Panc1 (cell line): ENCODE measurements around the gene D2HGDH. TPM values are rescaled to one million over a fixed set of nuclear protein-coding genes. Genes with fewer than 3 reads are reported as not detected.
"Not testable (repeated sequence)": the region's sequence is repeated elsewhere in the genome, so short reads cannot be mapped to it uniquely, and the experiment has no call there.

ENCODE experiments used
- ATAC-seq: fragments of 200-7000 bp; cut with Tn5 transposase; 2 replicates; pipeline ENCODE4 v1.9.1; 2020; ENCODE audit warnings: mild to moderate bottlenecking, moderate library complexity
- BruUV-seq: library from RNA; stranded (reverse); fragments of 400-500 nt; replicated peaks from 2 replicates; lab custom pipeline; 2021; lab: Mats Ljungman, UMichigan
- CTCF ChIA-PET: fragments of 300-600 bp; sonication (Branson Sonifier 250); formaldehyde crosslinking; loops from one replicate; lab custom pipeline; 2022; ENCODE audit warnings: antibody characterized with exemption; lab: Charles Lee
- POLR2A ChIA-PET: fragments of 300-600 bp; sonication (Branson Sonifier 250); formaldehyde crosslinking; loops from one replicate; lab custom pipeline; 2022; ENCODE audit warnings: antibody characterized with exemption; lab: Charles Lee
- DNase-seq: peaks from one replicate; pipeline ENCODE4 v3.0.0-alpha.2; 2010; ENCODE audit warnings: low read depth, low spot score
- H3K27ac ChIP-seq: 2 replicates; pipeline ENCODE4 v1.5.1; 2011; ENCODE audit warnings: mild to moderate bottlenecking, low read length, inconsistent platforms
- H3K27me3 ChIP-seq: fragments of 200-500 bp; sonication (Bioruptor generic); 2 replicates; pipeline ENCODE4 v1.6.0; 2014; ENCODE audit warnings: low read length, inconsistent platforms; ENCODE audit not compliant: control insufficient read depth, insufficient read depth
- H3K36me3 ChIP-seq: fragments of 200-500 bp; sonication (Bioruptor generic); 2 replicates; pipeline ENCODE4 v1.5.1; 2014; ENCODE audit warnings: inconsistent platforms, mild to moderate bottlenecking, low read length, moderate library complexity; ENCODE audit not compliant: control insufficient read depth, insufficient read depth
- H3K4me1 ChIP-seq: 2 replicates; pipeline ENCODE4 v1.5.1; 2011; ENCODE audit warnings: inconsistent platforms, mild to moderate bottlenecking, low read length, moderate library complexity; ENCODE audit not compliant: control insufficient read depth, insufficient read depth
- H3K4me3 ChIP-seq, 2 experiments: 2 replicates each; pipeline ENCODE4 v1.5.1; 2011 to 2012; ENCODE audit warnings: low read depth in 2 of 2, low read length in 2 of 2, mild to moderate bottlenecking in 2 of 2, inconsistent platforms in 1 of 2, moderate library complexity in 1 of 2
- H3K9me3 ChIP-seq: fragments of 200-500 bp; sonication (Bioruptor generic); 2 replicates; pipeline ENCODE4 v1.5.1; 2014; ENCODE audit warnings: low read depth, mild to moderate bottlenecking, inconsistent platforms, low read length, moderate library complexity; ENCODE audit not compliant: control insufficient read depth, insufficient read depth
- POLR2AphosphoS5 ChIP-seq: IDR thresholded peaks from 2 replicates; pipeline ENCODE4 v1.6.1; 2012; ENCODE audit warnings: mild to moderate bottlenecking, low read depth, low read length, moderate library complexity
- SIN3A ChIP-seq: IDR thresholded peaks from 2 replicates; pipeline ENCODE4 v1.6.1; 2012; ENCODE audit warnings: low read depth, mild to moderate bottlenecking, low read length, moderate library complexity, borderline replicate concordance; ENCODE audit not compliant: insufficient read depth
- TCF7L2 ChIP-seq: IDR thresholded peaks from 2 replicates; pipeline ENCODE4 v1.6.1; 2011; ENCODE audit warnings: mild to moderate bottlenecking, low read depth, low read length, inconsistent platforms
- in situ Hi-C: cut with HindIII; loops from 2 replicates; pipeline ENCODE4 v1.10.0; 2016; ENCODE audit warnings: low sequenced_read_pairs, low pct_unique_long_range_greater_than_20kb
- intact Hi-C: fragments of 100-400 bp; cut with micrococcal nuclease; formaldehyde crosslinking; loops from one replicate; pipeline ENCODE4 v1.10.0; 2022; ENCODE audit not compliant: unreplicated experiment
- total RNA-seq: library from RNA; stranded (reverse); gene quantifications from one replicate; pipeline ENCODE4 v1.2.1, GENCODE V29; 2021; ENCODE audit not compliant: unreplicated experiment
- TF ChIP-seq, protein P1 (sequence below), 2 experiments: IDR thresholded peaks; 2 replicates each; pipeline ENCODE4 v1.6.1; 2011 to 2012; ENCODE audit warnings: low read depth in 2 of 2, control low read depth in 1 of 2, low read length in 1 of 2, mild to moderate bottlenecking in 1 of 2, moderate library complexity in 1 of 2; ENCODE audit not compliant: insufficient read depth in 1 of 2
- TF ChIP-seq, protein P2 (sequence below): fragments of 450-650 bp; IDR thresholded peaks from 2 replicates; pipeline ENCODE4 v1.5.1; 2017; ENCODE audit warnings: mild to moderate bottlenecking

Gene D2HGDH
- total RNA-seq, 1 experiment from 2014 or later = 53.0 TPM

DNA sequence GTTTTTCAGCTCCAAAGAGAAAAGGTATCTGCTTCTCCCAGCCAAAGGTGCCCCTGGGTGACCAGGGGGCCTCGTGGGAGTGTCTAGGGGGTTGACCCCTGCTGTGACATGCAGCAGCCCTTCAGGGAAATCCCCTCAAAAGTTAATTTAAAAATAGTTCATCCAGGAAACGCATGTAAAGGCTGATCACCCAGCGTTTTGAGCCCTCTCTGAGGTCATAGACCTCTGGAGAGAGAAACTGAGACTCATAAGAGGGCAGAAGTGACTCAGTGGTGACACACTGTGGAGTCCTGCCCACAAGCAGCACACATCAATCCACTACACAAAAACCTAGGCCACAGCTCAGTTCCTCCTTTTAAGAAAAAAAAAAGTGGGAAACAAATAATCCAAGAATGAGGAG, 54.1 kb downstream of the D2HGDH start:
- DNase-seq (no peak), ATAC-seq (no peak)
- intact Hi-C loops = no loop called here
- Histone ChIP-seq H3K36me3 (no peaks in the 10 kb centered on the region), H3K27ac (no peak overlapping the region), H3K4me1 (no peaks in the 10 kb centered on the region), H3K9me3 (no peaks in the 10 kb centered on the region), H3K27me3 (no peaks in the 10 kb centered on the region), H3K4me3 (no peak overlapping the region)
- no TSS peak for BruUV-seq
- in situ Hi-C loops = no loop called here
- ChIA-PET CTCF (no interaction called here), POLR2A (no interaction called here)
- TF ChIP-seq, protein P1, sequence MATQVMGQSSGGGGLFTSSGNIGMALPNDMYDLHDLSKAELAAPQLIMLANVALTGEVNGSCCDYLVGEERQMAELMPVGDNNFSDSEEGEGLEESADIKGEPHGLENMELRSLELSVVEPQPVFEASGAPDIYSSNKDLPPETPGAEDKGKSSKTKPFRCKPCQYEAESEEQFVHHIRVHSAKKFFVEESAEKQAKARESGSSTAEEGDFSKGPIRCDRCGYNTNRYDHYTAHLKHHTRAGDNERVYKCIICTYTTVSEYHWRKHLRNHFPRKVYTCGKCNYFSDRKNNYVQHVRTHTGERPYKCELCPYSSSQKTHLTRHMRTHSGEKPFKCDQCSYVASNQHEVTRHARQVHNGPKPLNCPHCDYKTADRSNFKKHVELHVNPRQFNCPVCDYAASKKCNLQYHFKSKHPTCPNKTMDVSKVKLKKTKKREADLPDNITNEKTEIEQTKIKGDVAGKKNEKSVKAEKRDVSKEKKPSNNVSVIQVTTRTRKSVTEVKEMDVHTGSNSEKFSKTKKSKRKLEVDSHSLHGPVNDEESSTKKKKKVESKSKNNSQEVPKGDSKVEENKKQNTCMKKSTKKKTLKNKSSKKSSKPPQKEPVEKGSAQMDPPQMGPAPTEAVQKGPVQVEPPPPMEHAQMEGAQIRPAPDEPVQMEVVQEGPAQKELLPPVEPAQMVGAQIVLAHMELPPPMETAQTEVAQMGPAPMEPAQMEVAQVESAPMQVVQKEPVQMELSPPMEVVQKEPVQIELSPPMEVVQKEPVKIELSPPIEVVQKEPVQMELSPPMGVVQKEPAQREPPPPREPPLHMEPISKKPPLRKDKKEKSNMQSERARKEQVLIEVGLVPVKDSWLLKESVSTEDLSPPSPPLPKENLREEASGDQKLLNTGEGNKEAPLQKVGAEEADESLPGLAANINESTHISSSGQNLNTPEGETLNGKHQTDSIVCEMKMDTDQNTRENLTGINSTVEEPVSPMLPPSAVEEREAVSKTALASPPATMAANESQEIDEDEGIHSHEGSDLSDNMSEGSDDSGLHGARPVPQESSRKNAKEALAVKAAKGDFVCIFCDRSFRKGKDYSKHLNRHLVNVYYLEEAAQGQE (IDR thresholded peaks at IDR 0.05; ENCODE audit: insufficient read depth in 1 of 2, low read depth in 2 of 2, low read length in 1 of 2) = no peak
- TF ChIP-seq, protein P2, sequence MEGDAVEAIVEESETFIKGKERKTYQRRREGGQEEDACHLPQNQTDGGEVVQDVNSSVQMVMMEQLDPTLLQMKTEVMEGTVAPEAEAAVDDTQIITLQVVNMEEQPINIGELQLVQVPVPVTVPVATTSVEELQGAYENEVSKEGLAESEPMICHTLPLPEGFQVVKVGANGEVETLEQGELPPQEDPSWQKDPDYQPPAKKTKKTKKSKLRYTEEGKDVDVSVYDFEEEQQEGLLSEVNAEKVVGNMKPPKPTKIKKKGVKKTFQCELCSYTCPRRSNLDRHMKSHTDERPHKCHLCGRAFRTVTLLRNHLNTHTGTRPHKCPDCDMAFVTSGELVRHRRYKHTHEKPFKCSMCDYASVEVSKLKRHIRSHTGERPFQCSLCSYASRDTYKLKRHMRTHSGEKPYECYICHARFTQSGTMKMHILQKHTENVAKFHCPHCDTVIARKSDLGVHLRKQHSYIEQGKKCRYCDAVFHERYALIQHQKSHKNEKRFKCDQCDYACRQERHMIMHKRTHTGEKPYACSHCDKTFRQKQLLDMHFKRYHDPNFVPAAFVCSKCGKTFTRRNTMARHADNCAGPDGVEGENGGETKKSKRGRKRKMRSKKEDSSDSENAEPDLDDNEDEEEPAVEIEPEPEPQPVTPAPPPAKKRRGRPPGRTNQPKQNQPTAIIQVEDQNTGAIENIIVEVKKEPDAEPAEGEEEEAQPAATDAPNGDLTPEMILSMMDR = no peak
- no peak for TF ChIP-seq POLR2AphosphoS5
- TF ChIP-seq SIN3A = no peak
- TF ChIP-seq TCF7L2 = no peak

DNA sequence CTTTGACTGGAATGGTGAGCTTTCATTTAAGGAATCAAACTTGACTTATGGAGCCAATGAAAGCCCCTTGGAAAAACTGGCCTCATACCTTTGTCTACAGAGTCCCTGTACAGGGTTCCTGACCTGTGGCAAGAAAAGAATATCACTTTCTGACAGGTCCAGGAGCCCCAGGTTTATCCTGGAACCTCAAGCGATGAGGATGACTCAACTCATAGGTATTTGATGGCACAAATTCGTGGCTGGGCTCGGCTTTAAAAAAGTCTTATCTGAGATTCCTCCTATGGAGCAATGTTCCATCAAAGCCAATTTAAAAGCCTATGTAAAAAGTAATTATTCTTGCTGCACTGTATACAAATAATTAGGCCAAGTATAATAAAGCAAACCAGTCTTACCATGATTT, 57.0 kb downstream of the D2HGDH start:
- H3K9me3 ChIP-seq, H3K4me3 ChIP-seq, ATAC-seq, H3K4me1 ChIP-seq, BruUV-seq, CTCF ChIA-PET, H3K27ac ChIP-seq, in situ Hi-C loops, DNase-seq, H3K27me3 ChIP-seq, POLR2A ChIA-PET, H3K36me3 ChIP-seq, intact Hi-C loops: not testable (repeated sequence)

DNA sequence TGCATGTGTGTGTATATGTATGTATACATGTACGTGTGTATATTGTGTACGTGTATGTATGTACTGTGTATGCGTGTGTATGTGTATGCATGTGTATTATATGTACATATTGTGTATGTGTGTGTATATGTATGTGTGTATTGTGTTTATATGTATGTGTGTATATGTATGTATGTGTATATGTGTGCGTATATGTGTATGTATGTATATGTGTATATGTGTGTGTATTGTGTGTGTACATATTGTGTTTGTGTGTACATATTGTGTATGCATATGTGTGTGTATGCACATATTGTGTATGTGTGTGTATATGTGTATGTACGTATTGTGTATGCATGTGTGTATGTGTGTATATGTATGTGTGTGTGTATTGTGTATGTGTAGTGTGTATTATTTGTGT, 59.0 kb downstream of the D2HGDH start:
- H3K9me3 ChIP-seq = no peaks in the 10 kb centered on the region
- H3K4me1 ChIP-seq = no peaks in the 10 kb centered on the region
- in situ Hi-C loops = no loop called here
- TF ChIP-seq TCF7L2 (no peak), SIN3A (no peak), POLR2AphosphoS5 (no peak)
- TF ChIP-seq, protein P2 = no peak
- TF ChIP-seq, protein P1 (IDR thresholded peaks at IDR 0.05; ENCODE audit: insufficient read depth in 1 of 2, low read depth in 2 of 2, low read length in 1 of 2) = no peak
- DNase-seq (no peak), ATAC-seq (no peak)
- CTCF ChIA-PET = no interaction called here
- no TSS peak for BruUV-seq
- POLR2A ChIA-PET = no interaction called here
- no peaks in the 10 kb centered on the region for H3K27me3 ChIP-seq
- no peak overlapping the region for H3K27ac ChIP-seq
- no peaks in the 10 kb centered on the region for H3K36me3 ChIP-seq
- intact Hi-C loops = no loop called here
- no peak overlapping the region for H3K4me3 ChIP-seq
